ENCODE measurements around the gene NCSTN.

Gene NCSTN

GRCh38 chr1:160342953-160343869 is at the start of gene NCSTN, which contains the start of gene COPA:
TSS of gene NCSTN (plus strand) at chr1:160343383. CDS start at chr1:160343397, 14 bp downstream.
TSS of gene COPA (minus strand) at chr1:160343250. CDS start at chr1:160343170, 80 bp downstream.
- peak; percentile 88 for DNase-seq

- DNase-seq, result no peak
These were observed 47.1 kb upstream of the NCSTN start for GRCh38 chr1:160296036-160296435.

GRCh38 chr1:160300173-160300572 is 43.0 kb upstream of the NCSTN start:
- DNase-seq, result no peak

- DNase-seq, result no peak
These were observed 35.9 kb upstream of the NCSTN start for GRCh38 chr1:160307118-160307791.

- DNase-seq, result no peak
These were observed 34.6 kb upstream of the NCSTN start for GRCh38 chr1:160308451-160309184.

GRCh38 chr1:160309185-160309557 is 34.0 kb upstream of the NCSTN start:
- DNase-seq, result no peak

GRCh38 chr1:160309571-160309970 is 33.6 kb upstream of the NCSTN start:
- DNase-seq, result no peak

GRCh38 chr1:160315359-160315758 is 27.8 kb upstream of the NCSTN start:
- DNase-seq, result no peak

- no peak for DNase-seq
These were observed 20.4 kb upstream of the NCSTN start for GRCh38 chr1:160322831-160323230.

- DNase-seq, result peak; percentile 87
These were observed 17.9 kb upstream of the NCSTN start for GRCh38 chr1:160325252-160325651.

- no peak for DNase-seq
These were observed 16.8 kb upstream of the NCSTN start for GRCh38 chr1:160326418-160326817.

- no peak for DNase-seq
These were observed 15.0 kb upstream of the NCSTN start for GRCh38 chr1:160328184-160328583.

GRCh38 chr1:160330119-160330518 is 13.1 kb upstream of the NCSTN start:
- DNase-seq, result no peak

- DNase-seq, result no peak
These were observed 10.7 kb upstream of the NCSTN start for GRCh38 chr1:160332516-160332915.

GRCh38 chr1:160338580-160338979 is 4.6 kb upstream of the NCSTN start:
- DNase-seq, result no peak

- no peak for DNase-seq
These were observed 3.0 kb upstream of the NCSTN start for GRCh38 chr1:160340146-160340545.

- DNase-seq, result no peak
These were observed 2.3 kb upstream of the NCSTN start for GRCh38 chr1:160340866-160341265.

- DNase-seq, result no peak
These were observed 657 bp upstream of the NCSTN start for GRCh38 chr1:160342526-160342925.

GRCh38 chr1:160344241-160344640 is 1.1 kb downstream of the NCSTN start:
- no peak for DNase-seq

GRCh38 chr1:160344936-160345335 is 1.8 kb downstream of the NCSTN start:
- DNase-seq, result no peak

- DNase-seq, result no peak
These were observed 3.3 kb downstream of the NCSTN start for GRCh38 chr1:160346463-160346862.

GRCh38 chr1:160346958-160347357 is 3.8 kb downstream of the NCSTN start:
- DNase-seq, result no peak

GRCh38 chr1:160351629-160352028 is 8.4 kb downstream of the NCSTN start:
- no peak for DNase-seq
